ENCODE data around the gene CILP2.

DNA sequence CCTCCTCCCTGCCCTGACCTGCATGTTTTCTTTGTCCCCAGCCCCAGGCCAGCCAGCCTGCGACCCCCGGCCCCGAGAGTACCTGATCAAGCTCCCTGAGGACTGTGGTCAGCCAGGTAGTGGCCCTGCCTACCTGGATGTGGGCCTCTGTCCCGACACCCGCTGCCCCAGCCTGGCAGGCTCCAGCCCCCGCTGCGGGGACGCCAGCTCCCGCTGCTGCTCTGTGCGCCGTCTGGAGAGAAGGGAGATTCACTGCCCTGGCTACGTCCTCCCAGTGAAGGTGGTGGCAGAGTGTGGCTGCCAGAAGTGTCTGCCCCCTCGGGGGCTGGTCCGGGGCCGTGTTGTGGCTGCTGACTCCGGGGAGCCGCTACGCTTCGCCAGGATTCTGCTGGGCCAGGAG is 5.6 kb downstream of the CILP2 start:
- TF ChIP-seq, protein P1, sequence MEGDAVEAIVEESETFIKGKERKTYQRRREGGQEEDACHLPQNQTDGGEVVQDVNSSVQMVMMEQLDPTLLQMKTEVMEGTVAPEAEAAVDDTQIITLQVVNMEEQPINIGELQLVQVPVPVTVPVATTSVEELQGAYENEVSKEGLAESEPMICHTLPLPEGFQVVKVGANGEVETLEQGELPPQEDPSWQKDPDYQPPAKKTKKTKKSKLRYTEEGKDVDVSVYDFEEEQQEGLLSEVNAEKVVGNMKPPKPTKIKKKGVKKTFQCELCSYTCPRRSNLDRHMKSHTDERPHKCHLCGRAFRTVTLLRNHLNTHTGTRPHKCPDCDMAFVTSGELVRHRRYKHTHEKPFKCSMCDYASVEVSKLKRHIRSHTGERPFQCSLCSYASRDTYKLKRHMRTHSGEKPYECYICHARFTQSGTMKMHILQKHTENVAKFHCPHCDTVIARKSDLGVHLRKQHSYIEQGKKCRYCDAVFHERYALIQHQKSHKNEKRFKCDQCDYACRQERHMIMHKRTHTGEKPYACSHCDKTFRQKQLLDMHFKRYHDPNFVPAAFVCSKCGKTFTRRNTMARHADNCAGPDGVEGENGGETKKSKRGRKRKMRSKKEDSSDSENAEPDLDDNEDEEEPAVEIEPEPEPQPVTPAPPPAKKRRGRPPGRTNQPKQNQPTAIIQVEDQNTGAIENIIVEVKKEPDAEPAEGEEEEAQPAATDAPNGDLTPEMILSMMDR (conservative IDR thresholded peaks at IDR 0.05; ENCODE audit: low read depth, low read length), result no peak
- TF ChIP-seq EZH2 (IDR thresholded peaks at IDR 0.05; ENCODE audit: borderline replicate concordance, low read depth, low read length, poor library complexity, severe bottlenecking), result no peak
